Central memory CD8-positive, alpha-beta T cell (primary cell): ENCODE results near the gene HYPK.
"Not testable (repeated sequence)": the region's sequence is repeated elsewhere in the genome, so short reads cannot be mapped to it uniquely, and the experiment has no call there.

Experiments used
- ATAC-seq: fragments of 150-1000 bp; cut with Tn5 transposase; replicated peaks from 2 replicates; pipeline ENCODE4 v1.10.0; 2022; ENCODE audit warnings: mild to moderate bottlenecking, moderate FRiP score, moderate number of reproducible peaks; ENCODE audit not compliant: poor library complexity, severe bottlenecking; ENCODE audit errors: extremely low read depth
- DNase-seq, 2 donors: peaks; one replicate each; pipeline ENCODE4 v3.0.0; 2021; ENCODE audit warnings: low spot score in 2 of 2
- H3K27ac Mint-ChIP-seq: one replicate; pipeline ENCODE4 v1.8.0; 2022; ENCODE audit warnings: low read depth, mild to moderate bottlenecking, moderate library complexity, mixed read lengths
- H3K27me3 Mint-ChIP-seq: one replicate; pipeline ENCODE4 v1.8.0; 2022; ENCODE audit warnings: mixed read lengths
- H3K36me3 Mint-ChIP-seq: one replicate; pipeline ENCODE4 v1.8.0; 2022; ENCODE audit warnings: mild to moderate bottlenecking, moderate library complexity, mixed read lengths; ENCODE audit not compliant: insufficient read depth
- H3K4me1 Mint-ChIP-seq: one replicate; pipeline ENCODE4 v1.8.0; 2022; ENCODE audit warnings: mixed read lengths
- H3K4me3 Mint-ChIP-seq: one replicate; pipeline ENCODE4 v1.8.0; 2022; ENCODE audit warnings: mild to moderate bottlenecking, moderate library complexity, mixed read lengths
- H3K9me3 Mint-ChIP-seq: one replicate; pipeline ENCODE4 v1.8.0; 2022; ENCODE audit warnings: mixed read lengths

HYPK gene

DNA sequence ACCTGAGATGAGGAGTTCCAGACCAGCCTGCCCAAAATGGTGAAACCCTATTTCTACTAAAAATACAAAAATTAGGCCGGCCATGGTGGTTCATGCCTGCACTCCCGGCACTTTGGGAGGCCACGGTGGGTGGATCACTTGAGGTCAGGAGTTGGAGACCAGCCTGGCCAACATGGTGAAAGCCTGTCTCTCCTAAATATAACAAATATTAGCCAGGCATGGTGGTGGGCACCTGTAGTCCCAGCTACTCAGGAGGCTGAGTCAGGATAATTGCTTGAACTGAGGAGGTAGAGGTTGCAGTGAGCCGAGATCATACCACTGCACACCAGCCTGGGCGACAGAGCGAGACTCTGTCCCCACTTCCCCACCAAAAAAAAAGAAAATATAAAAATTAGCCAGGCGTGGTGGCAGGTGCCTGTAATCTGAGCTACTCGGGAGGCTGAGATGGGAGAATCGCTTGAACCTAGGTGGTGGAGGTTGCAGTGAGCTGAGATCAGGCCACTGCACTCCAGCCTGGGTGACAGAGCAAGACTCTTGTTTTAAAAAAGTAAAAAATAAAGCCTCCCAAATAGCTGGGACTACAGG, 30.4 kb downstream of the HYPK start:
- H3K27me3 Mint-ChIP-seq, H3K27ac Mint-ChIP-seq, DNase-seq, ATAC-seq, H3K9me3 Mint-ChIP-seq, H3K4me3 Mint-ChIP-seq: not testable (repeated sequence)
- H3K36me3 Mint-ChIP-seq = peaks cover 15% of the 10 kb centered on the region
- peaks cover 44% of the 10 kb centered on the region for H3K4me1 Mint-ChIP-seq

DNA sequence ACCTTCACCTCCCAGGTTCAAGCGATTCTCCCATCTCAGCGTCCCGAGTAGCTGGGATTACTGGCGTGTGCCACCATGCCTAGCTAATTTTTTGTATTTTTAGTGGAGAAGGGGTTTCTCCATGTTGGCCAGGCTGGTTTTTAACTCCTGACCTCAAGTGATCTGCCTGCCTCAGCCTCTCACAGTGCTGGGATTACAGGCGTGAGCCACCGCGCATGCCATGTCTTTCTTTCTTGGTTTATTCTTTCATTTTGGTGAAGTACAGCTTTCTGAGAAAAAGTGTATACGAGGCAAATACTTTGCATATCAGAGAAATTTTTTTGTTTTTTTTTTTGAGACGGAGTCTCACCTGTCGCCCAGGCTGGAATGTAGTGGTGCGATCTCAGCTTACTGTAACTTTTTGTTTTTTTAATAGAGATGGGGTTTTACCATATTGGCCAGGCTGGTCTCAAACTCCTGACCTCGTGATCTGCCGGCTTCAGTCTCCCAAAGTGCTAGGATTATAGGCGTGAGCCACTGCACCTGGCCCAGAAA, 31.2 kb downstream of the HYPK start:
- not testable (repeated sequence) for DNase-seq, H3K27ac Mint-ChIP-seq

DNA sequence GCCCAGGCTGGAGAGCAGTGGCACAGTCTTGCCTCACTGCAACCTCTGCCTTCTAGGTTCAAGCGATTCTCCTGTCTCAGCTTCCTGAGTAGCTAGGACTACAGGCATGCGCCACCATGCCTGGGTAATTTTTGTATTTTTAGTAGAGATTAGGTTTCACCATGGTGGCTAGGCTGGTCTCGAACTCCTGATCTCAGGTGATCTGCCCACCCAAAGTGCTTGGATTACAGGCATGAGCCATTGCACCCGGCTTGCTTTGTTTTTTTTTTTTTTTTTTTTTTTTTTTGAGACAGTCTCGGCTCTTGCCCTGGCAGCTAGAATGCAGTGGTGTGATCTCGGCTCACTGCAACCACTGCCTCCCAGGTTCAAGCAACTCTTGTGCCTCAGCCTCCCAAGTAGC, 32.1 kb downstream of the HYPK start:
- not testable (repeated sequence) for H3K9me3 Mint-ChIP-seq, H3K27me3 Mint-ChIP-seq, DNase-seq
- peaks cover 28% of the 10 kb centered on the region for H3K36me3 Mint-ChIP-seq
- peak overlapping the region; percentile 30 for H3K4me3 Mint-ChIP-seq
- peak overlapping the region; percentile 44 for H3K27ac Mint-ChIP-seq
- peak; percentile 14 for ATAC-seq
- H3K4me1 Mint-ChIP-seq = peaks cover 36% of the 10 kb centered on the region

More for the DNA sequence above, 31.2 kb downstream of the HYPK start:
- peaks cover 23% of the 10 kb centered on the region for H3K36me3 Mint-ChIP-seq
- H3K9me3 Mint-ChIP-seq, ATAC-seq, H3K27me3 Mint-ChIP-seq: not testable (repeated sequence)
- peaks cover 44% of the 10 kb centered on the region for H3K4me1 Mint-ChIP-seq
- peak overlapping the region; percentile 30 for H3K4me3 Mint-ChIP-seq

DNA sequence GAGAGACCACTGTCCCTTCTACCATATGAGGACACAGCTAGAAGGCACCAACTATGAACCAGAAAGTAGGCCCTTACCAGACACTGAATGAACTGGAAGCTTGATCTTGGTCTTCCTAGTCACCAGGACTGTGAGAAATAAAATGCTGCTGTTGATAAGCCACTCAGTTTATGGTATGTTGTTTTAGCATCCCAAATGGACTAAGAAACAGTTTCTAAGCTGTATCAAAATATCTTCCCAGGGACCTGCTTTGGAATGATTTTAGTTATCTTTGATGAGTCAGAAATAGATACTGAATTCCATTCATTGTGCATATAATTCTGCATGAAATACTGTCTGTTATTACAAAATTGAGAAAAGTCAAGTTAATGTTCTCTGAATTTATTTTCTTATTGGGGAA, 45.0 kb downstream of the HYPK start:
- Mint-ChIP-seq H3K27ac (no peak overlapping the region), H3K36me3 (peaks cover 57% of the 10 kb centered on the region), H3K9me3 (no peaks in the 10 kb centered on the region), H3K4me3 (no peak overlapping the region), H3K4me1 (no peaks in the 10 kb centered on the region), H3K27me3 (no peaks in the 10 kb centered on the region)
- no peak for DNase-seq
- ATAC-seq = no peak

DNA sequence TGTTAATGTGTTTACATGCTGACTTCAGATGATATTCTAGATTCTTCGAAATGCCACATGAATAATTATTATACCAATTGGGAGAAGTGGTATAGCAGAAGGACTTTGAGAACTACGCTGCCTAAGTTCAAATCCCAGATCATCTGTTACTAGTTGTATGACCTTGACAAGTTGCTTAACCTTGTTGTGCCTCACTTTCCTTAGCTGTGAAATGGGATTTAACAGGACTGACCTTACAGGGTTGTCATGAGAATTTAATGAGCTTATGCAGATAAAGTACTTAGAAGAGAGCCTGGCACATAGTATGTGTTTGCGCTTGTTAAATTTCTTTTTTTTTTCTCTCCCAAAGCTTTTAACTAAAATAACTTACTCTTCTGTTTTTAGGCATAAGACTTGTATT, 50.9 kb downstream of the HYPK start:
- H3K36me3 Mint-ChIP-seq = peaks cover 36% of the 10 kb centered on the region
- ATAC-seq (no peak), DNase-seq (no peak)
- H3K27ac Mint-ChIP-seq = no peak overlapping the region
- no peak overlapping the region for H3K4me3 Mint-ChIP-seq
- no peaks in the 10 kb centered on the region for H3K4me1 Mint-ChIP-seq
- no peaks in the 10 kb centered on the region for H3K9me3 Mint-ChIP-seq
- no peaks in the 10 kb centered on the region for H3K27me3 Mint-ChIP-seq

DNA sequence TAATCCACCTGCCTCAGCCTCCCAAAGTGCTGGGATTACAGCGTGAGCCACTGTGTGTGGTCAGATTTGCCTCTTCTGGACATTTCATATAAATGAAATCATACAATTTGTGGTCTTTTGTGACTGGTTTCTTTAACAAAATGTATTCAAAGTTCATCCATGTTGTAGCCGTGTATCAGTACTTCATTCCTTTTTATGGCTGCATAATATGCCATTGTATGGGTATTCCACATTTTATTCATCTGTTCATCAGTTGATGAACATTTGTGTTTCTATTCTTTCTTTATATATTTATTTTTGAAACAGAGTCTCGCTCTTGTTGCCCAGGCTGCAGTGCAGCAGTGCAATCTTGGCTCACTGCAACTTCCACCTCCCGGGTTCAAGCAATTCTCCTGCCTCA, 52.2 kb downstream of the HYPK start:
- ATAC-seq (no peak), DNase-seq (no peak)
- Mint-ChIP-seq H3K4me3 (no peak overlapping the region), H3K36me3 (peaks cover 39% of the 10 kb centered on the region), H3K27ac (no peak overlapping the region), H3K9me3 (no peaks in the 10 kb centered on the region), H3K4me1 (no peaks in the 10 kb centered on the region), H3K27me3 (no peaks in the 10 kb centered on the region)
